Measurements from ENCODE around the gene LRMDA.

The LRMDA gene

GRCh38 chr10:75773813-75774782 lies 342.7 kb downstream of the LRMDA start:
- H3K4me3 ChIP-seq (ENCODE audit: low read length), result no peak overlapping the region
- no peaks in the 10 kb centered on the region for H3K9me3 ChIP-seq (ENCODE audit: low read length)
- peaks cover 3% of the 10 kb centered on the region for H3K27me3 ChIP-seq (ENCODE audit: insufficient read depth, low read length)
- H3K4me1 ChIP-seq (ENCODE audit: insufficient read depth, low read length), result no peaks in the 10 kb centered on the region
- H3K36me3 ChIP-seq (ENCODE audit: insufficient read depth, low read length), result no peaks in the 10 kb centered on the region
- H2AFZ ChIP-seq (ENCODE audit: low read depth, low read length), result no peak overlapping the region

- H3K36me3 ChIP-seq (ENCODE audit: insufficient read depth, low read length), result no peaks in the 10 kb centered on the region
- H3K9me3 ChIP-seq (ENCODE audit: low read length), result no peaks in the 10 kb centered on the region
- no peak overlapping the region for H2AFZ ChIP-seq (ENCODE audit: low read depth, low read length)
- H3K4me1 ChIP-seq (ENCODE audit: insufficient read depth, low read length), result no peaks in the 10 kb centered on the region
- peaks cover 3% of the 10 kb centered on the region for H3K27me3 ChIP-seq (ENCODE audit: insufficient read depth, low read length)
- H3K4me3 ChIP-seq (ENCODE audit: low read length), result no peak overlapping the region
Observed at GRCh38 chr10:75774783-75775490, 343.5 kb downstream of the LRMDA start.

GRCh38 chr10:75776738-75777504 lies 345.5 kb downstream of the LRMDA start:
- H2AFZ ChIP-seq (ENCODE audit: low read depth, low read length), result no peak overlapping the region
- H3K27me3 ChIP-seq (ENCODE audit: insufficient read depth, low read length), result peaks cover 6% of the 10 kb centered on the region
- H3K36me3 ChIP-seq (ENCODE audit: insufficient read depth, low read length), result no peaks in the 10 kb centered on the region
- H3K9me3 ChIP-seq (ENCODE audit: low read length), result no peaks in the 10 kb centered on the region
- no peak overlapping the region for H3K4me3 ChIP-seq (ENCODE audit: low read length)
- no peaks in the 10 kb centered on the region for H3K4me1 ChIP-seq (ENCODE audit: insufficient read depth, low read length)

GRCh38 chr10:75778665-75779064 lies 347.2 kb downstream of the LRMDA start:
- Histone ChIP-seq H3K36me3 (ENCODE audit: insufficient read depth, low read length) (no peaks in the 10 kb centered on the region), H3K27me3 (ENCODE audit: insufficient read depth, low read length) (peaks cover 4% of the 10 kb centered on the region), H2AFZ (ENCODE audit: low read depth, low read length) (no peak overlapping the region), H3K9me3 (ENCODE audit: low read length) (no peaks in the 10 kb centered on the region), H3K4me1 (ENCODE audit: insufficient read depth, low read length) (peaks cover 2% of the 10 kb centered on the region), H3K4me3 (ENCODE audit: low read length) (no peak overlapping the region)

GRCh38 chr10:75779276-75779675 lies 347.9 kb downstream of the LRMDA start:
- no peak overlapping the region for H3K4me3 ChIP-seq (ENCODE audit: low read length)
- no peak overlapping the region for H2AFZ ChIP-seq (ENCODE audit: low read depth, low read length)
- H3K9me3 ChIP-seq (ENCODE audit: low read length), result no peaks in the 10 kb centered on the region
- no peaks in the 10 kb centered on the region for H3K36me3 ChIP-seq (ENCODE audit: insufficient read depth, low read length)
- peaks cover 4% of the 10 kb centered on the region for H3K27me3 ChIP-seq (ENCODE audit: insufficient read depth, low read length)
- H3K4me1 ChIP-seq (ENCODE audit: insufficient read depth, low read length), result peaks cover 2% of the 10 kb centered on the region

GRCh38 chr10:75782463-75783248 lies 351.2 kb downstream of the LRMDA start:
- Histone ChIP-seq H3K27me3 (ENCODE audit: insufficient read depth, low read length) (peaks cover 8% of the 10 kb centered on the region), H3K4me1 (ENCODE audit: insufficient read depth, low read length) (peaks cover 2% of the 10 kb centered on the region), H3K36me3 (ENCODE audit: insufficient read depth, low read length) (no peaks in the 10 kb centered on the region), H3K9me3 (ENCODE audit: low read length) (no peaks in the 10 kb centered on the region), H2AFZ (ENCODE audit: low read depth, low read length) (no peak overlapping the region), H3K4me3 (ENCODE audit: low read length) (no peak overlapping the region)

GRCh38 chr10:75788394-75789205 lies 357.2 kb downstream of the LRMDA start:
- Histone ChIP-seq H3K36me3 (ENCODE audit: insufficient read depth, low read length) (no peaks in the 10 kb centered on the region), H3K4me1 (ENCODE audit: insufficient read depth, low read length) (peaks cover 6% of the 10 kb centered on the region), H3K9me3 (ENCODE audit: low read length) (no peaks in the 10 kb centered on the region), H3K4me3 (ENCODE audit: low read length) (no peak overlapping the region), H3K27me3 (ENCODE audit: insufficient read depth, low read length) (peaks cover 8% of the 10 kb centered on the region), H2AFZ (ENCODE audit: low read depth, low read length) (no peak overlapping the region)

- Histone ChIP-seq H3K4me3 (ENCODE audit: low read length) (no peak overlapping the region), H2AFZ (ENCODE audit: low read depth, low read length) (no peak overlapping the region), H3K36me3 (ENCODE audit: insufficient read depth, low read length) (no peaks in the 10 kb centered on the region), H3K4me1 (ENCODE audit: insufficient read depth, low read length) (peaks cover under 1% of the 10 kb centered on the region), H3K9me3 (ENCODE audit: low read length) (no peaks in the 10 kb centered on the region), H3K27me3 (ENCODE audit: insufficient read depth, low read length) (peaks cover 4% of the 10 kb centered on the region)
Observed at GRCh38 chr10:75793848-75794247, 362.4 kb downstream of the LRMDA start.

GRCh38 chr10:75801121-75801520 lies 369.7 kb downstream of the LRMDA start:
- no peaks in the 10 kb centered on the region for H3K9me3 ChIP-seq (ENCODE audit: low read length)
- H3K27me3 ChIP-seq (ENCODE audit: insufficient read depth, low read length), result no peaks in the 10 kb centered on the region
- no peaks in the 10 kb centered on the region for H3K4me1 ChIP-seq (ENCODE audit: insufficient read depth, low read length)
- no peaks in the 10 kb centered on the region for H3K36me3 ChIP-seq (ENCODE audit: insufficient read depth, low read length)
- no peak overlapping the region for H2AFZ ChIP-seq (ENCODE audit: low read depth, low read length)
- H3K4me3 ChIP-seq (ENCODE audit: low read length), result no peak overlapping the region

- no peaks in the 10 kb centered on the region for H3K36me3 ChIP-seq (ENCODE audit: insufficient read depth, low read length)
- H2AFZ ChIP-seq (ENCODE audit: low read depth, low read length), result no peak overlapping the region
- H3K27me3 ChIP-seq (ENCODE audit: insufficient read depth, low read length), result no peaks in the 10 kb centered on the region
- H3K9me3 ChIP-seq (ENCODE audit: low read length), result no peaks in the 10 kb centered on the region
- no peak overlapping the region for H3K4me3 ChIP-seq (ENCODE audit: low read length)
- no peaks in the 10 kb centered on the region for H3K4me1 ChIP-seq (ENCODE audit: insufficient read depth, low read length)
Observed at GRCh38 chr10:75801661-75802060, 370.2 kb downstream of the LRMDA start.

GRCh38 chr10:75803121-75803520 lies 371.7 kb downstream of the LRMDA start:
- Histone ChIP-seq H3K4me1 (ENCODE audit: insufficient read depth, low read length) (no peaks in the 10 kb centered on the region), H2AFZ (ENCODE audit: low read depth, low read length) (no peak overlapping the region), H3K4me3 (ENCODE audit: low read length) (no peak overlapping the region), H3K27me3 (ENCODE audit: insufficient read depth, low read length) (no peaks in the 10 kb centered on the region), H3K36me3 (ENCODE audit: insufficient read depth, low read length) (no peaks in the 10 kb centered on the region), H3K9me3 (ENCODE audit: low read length) (no peaks in the 10 kb centered on the region)
